HepG2 (cell line): ENCODE results near the gene ITIH1. TPM values are rescaled to one million over a fixed set of nuclear protein-coding genes. Genes with fewer than 3 reads are reported as not detected.
A peak's percentile ranks its signal among the peaks of the same experiment; 100 is the strongest.

Experiments used
- AKAP8 ChIP-seq: sonication (generic); formaldehyde crosslinking; IDR thresholded peaks from 2 replicates; pipeline ENCODE4 v1.5.1; 2020; ENCODE audit warnings: mild to moderate bottlenecking, missing genetic modification reagents
- DMAP1 ChIP-seq: IDR thresholded peaks from 2 replicates; pipeline ENCODE4 v1.6.1; 2016
- FLYWCH1 ChIP-seq: sonication (generic); formaldehyde crosslinking; IDR thresholded peaks from 2 replicates; pipeline ENCODE4 v1.8.1; 2023; ENCODE audit warnings: mild to moderate bottlenecking, missing genetic modification reagents
- GZF1 ChIP-seq: sonication (generic); formaldehyde crosslinking; IDR thresholded peaks from 2 replicates; pipeline ENCODE4 v1.5.1; 2020; ENCODE audit warnings: mild to moderate bottlenecking, missing genetic modification reagents
- KDM3A ChIP-seq: IDR thresholded peaks from 2 replicates; pipeline ENCODE4 v1.6.1; 2018; ENCODE audit warnings: low read depth, missing compliant biosample characterization
- MYNN ChIP-seq: sonication (generic); formaldehyde crosslinking; IDR thresholded peaks from 2 replicates; pipeline ENCODE4 v1.4.0; 2020; ENCODE audit warnings: mild to moderate bottlenecking, low read depth, missing genetic modification reagents
- NKX3-1 ChIP-seq: sonication (generic); formaldehyde crosslinking; IDR thresholded peaks from 2 replicates; pipeline ENCODE4 v1.5.0; 2020; ENCODE audit warnings: missing genetic modification reagents
- SOX5 ChIP-seq: IDR thresholded peaks from 2 replicates; pipeline ENCODE4 v1.6.1; 2016; ENCODE audit warnings: borderline replicate concordance
- SPEN ChIP-seq: sonication (generic); formaldehyde crosslinking; IDR thresholded peaks from 2 replicates; pipeline ENCODE4 v1.5.1; 2020; ENCODE audit warnings: low read depth, mild to moderate bottlenecking, missing genetic modification reagents
- ZFY ChIP-seq: sonication (generic); formaldehyde crosslinking; IDR thresholded peaks from 2 replicates; pipeline ENCODE4 v1.4.0; 2020; ENCODE audit warnings: missing genetic modification reagents
- ZNF138 ChIP-seq: sonication (generic); formaldehyde crosslinking; IDR thresholded peaks from 2 replicates; pipeline ENCODE4 v1.5.0; 2020; ENCODE audit warnings: mild to moderate bottlenecking, low read depth, missing genetic modification reagents
- ZNF232 ChIP-seq: sonication (generic); formaldehyde crosslinking; IDR thresholded peaks from 2 replicates; pipeline ENCODE4 v1.4.0; 2020; ENCODE audit warnings: missing genetic modification reagents, borderline replicate concordance
- ZNF256 ChIP-seq: sonication (generic); formaldehyde crosslinking; conservative IDR thresholded peaks from 2 replicates; pipeline ENCODE4 v1.4.0; 2020; ENCODE audit warnings: missing genetic modification reagents
- ZNF510 ChIP-seq: sonication (generic); formaldehyde crosslinking; IDR thresholded peaks from 2 replicates; pipeline ENCODE4 v1.4.0; 2020; ENCODE audit warnings: low read depth, mild to moderate bottlenecking, missing genetic modification reagents
- ZNF558 ChIP-seq: sonication (generic); formaldehyde crosslinking; IDR thresholded peaks from 2 replicates; pipeline ENCODE4 v1.9.0; 2022; ENCODE audit warnings: mild to moderate bottlenecking, missing genetic modification reagents, borderline replicate concordance
- ZNF569 ChIP-seq: sonication (generic); formaldehyde crosslinking; IDR thresholded peaks from 2 replicates; pipeline ENCODE4 v1.5.0; 2020; ENCODE audit warnings: mild to moderate bottlenecking, missing genetic modification reagents, moderate library complexity, borderline replicate concordance
- ZNF589 ChIP-seq: sonication (generic); formaldehyde crosslinking; conservative IDR thresholded peaks from 2 replicates; pipeline ENCODE4 v1.8.0; 2022; ENCODE audit warnings: mild to moderate bottlenecking, moderate library complexity, missing genetic modification reagents
- ZNF777 ChIP-seq: sonication (generic); formaldehyde crosslinking; IDR thresholded peaks from 2 replicates; pipeline ENCODE4 v1.4.0; 2020; ENCODE audit warnings: missing genetic modification reagents
- ZNF781 ChIP-seq: sonication (generic); formaldehyde crosslinking; IDR thresholded peaks from 2 replicates; pipeline ENCODE4 v1.5.1; 2020; ENCODE audit warnings: borderline replicate concordance, mild to moderate bottlenecking, missing genetic modification reagents; ENCODE audit errors: not compliant biosample characterization
- polyA plus RNA-seq, 8 experiments: library from polyadenylated mRNA; depleted of rRNA in 3 of 8; stranded (reverse) in 7 of 8; unstranded in 1 of 8; fragments of >200 nt; fragmentation: Illumina TruSeq in 4 of 8; extraction: Trizol in 4 of 8; gene quantifications; 2 replicates each; pipeline versions ENCODE4 v1.2.1 to v1.2.3, GENCODE V29; 2011 to 2016; ENCODE audit warnings: low read depth in 4 of 8, missing spikeins in 1 of 8, mixed read lengths in 1 of 8; ENCODE audit not compliant: insufficient read depth in 1 of 8
- total RNA-seq, 5 experiments: library from RNA; depleted of rRNA; stranded (reverse); fragments of >200 nt; fragmentation: Illumina TruSeq; extraction: Trizol; gene quantifications; 2 replicates each; pipeline ENCODE4 v1.2.3, GENCODE V29; 2016; ENCODE audit warnings: low read depth in 1 of 5
- TF ChIP-seq, protein P1 (sequence below): sonication (generic); formaldehyde crosslinking; IDR thresholded peaks from 2 replicates; pipeline ENCODE4 v1.4.0; 2020; ENCODE audit warnings: missing genetic modification reagents
- TF ChIP-seq, protein P2 (sequence below): sonication (generic); formaldehyde crosslinking; IDR thresholded peaks from 2 replicates; pipeline ENCODE4 v1.4.0; 2020; ENCODE audit warnings: missing genetic modification reagents

Gene ITIH1
- total and polyA plus RNA-seq, 2 of the 13 experiments (the other 11 are each of a cell fraction or from before 2014, with no cell fraction given) = 12.3 to 19.6 TPM

DNA sequence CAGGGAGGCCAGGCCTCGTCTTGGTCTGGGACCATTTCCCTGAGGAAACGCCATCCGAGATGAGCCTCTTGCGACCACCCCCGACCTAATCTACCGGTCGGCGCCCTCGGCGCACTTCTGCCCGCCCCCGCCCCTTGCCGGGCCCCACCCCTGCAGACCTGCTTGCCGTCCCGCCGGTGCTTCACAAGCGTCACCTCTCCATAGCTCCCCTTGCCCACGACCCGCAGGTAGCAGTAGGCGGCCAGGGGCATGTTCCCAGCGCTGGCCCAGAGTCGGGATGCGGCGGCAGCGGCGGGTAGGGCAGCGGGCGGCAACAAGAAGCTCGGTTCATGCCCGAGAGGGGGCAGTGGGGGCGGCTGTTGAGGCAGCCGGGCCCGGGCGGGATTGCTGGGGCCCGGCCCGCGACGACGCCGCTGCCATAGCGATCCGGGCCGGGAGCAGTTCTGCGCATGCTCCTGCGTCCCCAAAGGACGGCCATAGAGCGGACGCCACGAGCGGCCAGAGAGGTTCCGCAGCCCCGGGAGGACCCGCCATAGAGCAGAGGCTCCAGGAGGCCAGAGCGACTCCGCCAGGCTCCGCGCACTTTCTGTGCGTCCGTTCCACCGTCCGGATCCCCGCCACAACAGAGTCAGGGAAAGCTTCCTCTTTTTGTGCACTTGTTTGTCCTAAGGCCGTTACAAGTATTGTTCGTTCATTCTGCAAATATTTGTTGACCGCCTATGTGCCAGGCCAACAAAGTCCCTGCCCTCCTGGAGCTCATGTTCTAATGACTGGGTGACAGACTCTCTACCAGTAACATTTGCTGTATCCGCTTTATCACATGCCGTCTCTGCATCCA lies 6.7 kb upstream of the ITIH1 start, which contains the start of gene NEK4 (continued):
- TF ChIP-seq ZNF510 (CRISPR knock-in tag) = no peak
- TF ChIP-seq SOX5 (CRISPR knock-in tag) = peak; percentile 70
- TF ChIP-seq ZNF232 (CRISPR knock-in tag) = 0 out of 2 replicates have a peak, but pooled peaks have one; percentile 40
- no peak for TF ChIP-seq FLYWCH1 (CRISPR knock-in tag)
- TF ChIP-seq SPEN (CRISPR knock-in tag) = peak; percentile 82
- peak; percentile 16; the same call in 1 of the 2 replicates for TF ChIP-seq KDM3A
- TF ChIP-seq, protein P1, sequence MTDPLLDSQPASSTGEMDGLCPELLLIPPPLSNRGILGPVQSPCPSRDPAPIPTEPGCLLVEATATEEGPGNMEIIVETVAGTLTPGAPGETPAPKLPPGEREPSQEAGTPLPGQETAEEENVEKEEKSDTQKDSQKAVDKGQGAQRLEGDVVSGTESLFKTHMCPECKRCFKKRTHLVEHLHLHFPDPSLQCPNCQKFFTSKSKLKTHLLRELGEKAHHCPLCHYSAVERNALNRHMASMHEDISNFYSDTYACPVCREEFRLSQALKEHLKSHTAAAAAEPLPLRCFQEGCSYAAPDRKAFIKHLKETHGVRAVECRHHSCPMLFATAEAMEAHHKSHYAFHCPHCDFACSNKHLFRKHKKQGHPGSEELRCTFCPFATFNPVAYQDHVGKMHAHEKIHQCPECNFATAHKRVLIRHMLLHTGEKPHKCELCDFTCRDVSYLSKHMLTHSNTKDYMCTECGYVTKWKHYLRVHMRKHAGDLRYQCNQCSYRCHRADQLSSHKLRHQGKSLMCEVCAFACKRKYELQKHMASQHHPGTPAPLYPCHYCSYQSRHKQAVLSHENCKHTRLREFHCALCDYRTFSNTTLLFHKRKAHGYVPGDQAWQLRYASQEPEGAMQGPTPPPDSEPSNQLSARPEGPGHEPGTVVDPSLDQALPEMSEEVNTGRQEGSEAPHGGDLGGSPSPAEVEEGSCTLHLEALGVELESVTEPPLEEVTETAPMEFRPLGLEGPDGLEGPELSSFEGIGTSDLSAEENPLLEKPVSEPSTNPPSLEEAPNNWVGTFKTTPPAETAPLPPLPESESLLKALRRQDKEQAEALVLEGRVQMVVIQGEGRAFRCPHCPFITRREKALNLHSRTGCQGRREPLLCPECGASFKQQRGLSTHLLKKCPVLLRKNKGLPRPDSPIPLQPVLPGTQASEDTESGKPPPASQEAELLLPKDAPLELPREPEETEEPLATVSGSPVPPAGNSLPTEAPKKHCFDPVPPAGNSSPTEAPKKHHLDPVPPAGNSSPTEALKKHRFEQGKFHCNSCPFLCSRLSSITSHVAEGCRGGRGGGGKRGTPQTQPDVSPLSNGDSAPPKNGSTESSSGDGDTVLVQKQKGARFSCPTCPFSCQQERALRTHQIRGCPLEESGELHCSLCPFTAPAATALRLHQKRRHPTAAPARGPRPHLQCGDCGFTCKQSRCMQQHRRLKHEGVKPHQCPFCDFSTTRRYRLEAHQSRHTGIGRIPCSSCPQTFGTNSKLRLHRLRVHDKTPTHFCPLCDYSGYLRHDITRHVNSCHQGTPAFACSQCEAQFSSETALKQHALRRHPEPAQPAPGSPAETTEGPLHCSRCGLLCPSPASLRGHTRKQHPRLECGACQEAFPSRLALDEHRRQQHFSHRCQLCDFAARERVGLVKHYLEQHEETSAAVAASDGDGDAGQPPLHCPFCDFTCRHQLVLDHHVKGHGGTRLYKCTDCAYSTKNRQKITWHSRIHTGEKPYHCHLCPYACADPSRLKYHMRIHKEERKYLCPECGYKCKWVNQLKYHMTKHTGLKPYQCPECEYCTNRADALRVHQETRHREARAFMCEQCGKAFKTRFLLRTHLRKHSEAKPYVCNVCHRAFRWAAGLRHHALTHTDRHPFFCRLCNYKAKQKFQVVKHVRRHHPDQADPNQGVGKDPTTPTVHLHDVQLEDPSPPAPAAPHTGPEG (CRISPR knock-in tag) = peak; percentile 34; the same call in 1 of the 2 replicates
- TF ChIP-seq AKAP8 (CRISPR knock-in tag) = no peak
- TF ChIP-seq MYNN (CRISPR knock-in tag) = peak; percentile 45; the same call in 1 of the 2 replicates
- TF ChIP-seq DMAP1 (CRISPR knock-in tag) = peak; percentile 87; the same call in 1 of the 2 replicates
- peak; percentile 83; the same call in 1 of the 2 replicates for TF ChIP-seq ZNF569 (CRISPR knock-in tag)
- TF ChIP-seq ZNF781 (CRISPR knock-in tag) = no peak
- TF ChIP-seq NKX3-1 = peak; percentile 66; the same call in 1 of the 2 replicates
- TF ChIP-seq, protein P2, sequence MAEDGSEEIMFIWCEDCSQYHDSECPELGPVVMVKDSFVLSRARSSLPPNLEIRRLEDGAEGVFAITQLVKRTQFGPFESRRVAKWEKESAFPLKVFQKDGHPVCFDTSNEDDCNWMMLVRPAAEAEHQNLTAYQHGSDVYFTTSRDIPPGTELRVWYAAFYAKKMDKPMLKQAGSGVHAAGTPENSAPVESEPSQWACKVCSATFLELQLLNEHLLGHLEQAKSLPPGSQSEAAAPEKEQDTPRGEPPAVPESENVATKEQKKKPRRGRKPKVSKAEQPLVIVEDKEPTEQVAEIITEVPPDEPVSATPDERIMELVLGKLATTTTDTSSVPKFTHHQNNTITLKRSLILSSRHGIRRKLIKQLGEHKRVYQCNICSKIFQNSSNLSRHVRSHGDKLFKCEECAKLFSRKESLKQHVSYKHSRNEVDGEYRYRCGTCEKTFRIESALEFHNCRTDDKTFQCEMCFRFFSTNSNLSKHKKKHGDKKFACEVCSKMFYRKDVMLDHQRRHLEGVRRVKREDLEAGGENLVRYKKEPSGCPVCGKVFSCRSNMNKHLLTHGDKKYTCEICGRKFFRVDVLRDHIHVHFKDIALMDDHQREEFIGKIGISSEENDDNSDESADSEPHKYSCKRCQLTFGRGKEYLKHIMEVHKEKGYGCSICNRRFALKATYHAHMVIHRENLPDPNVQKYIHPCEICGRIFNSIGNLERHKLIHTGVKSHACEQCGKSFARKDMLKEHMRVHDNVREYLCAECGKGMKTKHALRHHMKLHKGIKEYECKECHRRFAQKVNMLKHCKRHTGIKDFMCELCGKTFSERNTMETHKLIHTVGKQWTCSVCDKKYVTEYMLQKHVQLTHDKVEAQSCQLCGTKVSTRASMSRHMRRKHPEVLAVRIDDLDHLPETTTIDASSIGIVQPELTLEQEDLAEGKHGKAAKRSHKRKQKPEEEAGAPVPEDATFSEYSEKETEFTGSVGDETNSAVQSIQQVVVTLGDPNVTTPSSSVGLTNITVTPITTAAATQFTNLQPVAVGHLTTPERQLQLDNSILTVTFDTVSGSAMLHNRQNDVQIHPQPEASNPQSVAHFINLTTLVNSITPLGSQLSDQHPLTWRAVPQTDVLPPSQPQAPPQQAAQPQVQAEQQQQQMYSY (CRISPR knock-in tag) = peak; percentile 79
- TF ChIP-seq ZFY (CRISPR knock-in tag) = peak; percentile 90
- peak; percentile 17; the same call in 1 of the 2 replicates for TF ChIP-seq GZF1 (CRISPR knock-in tag)
- no peak for TF ChIP-seq ZNF138
- TF ChIP-seq ZNF589 = 0 out of 2 replicates have a peak, but pooled peaks have one; percentile 27
- peak; percentile 35; the same call in 1 of the 2 replicates for TF ChIP-seq ZNF256 (CRISPR knock-in tag)
- TF ChIP-seq ZNF558 (CRISPR knock-in tag) = peak; percentile 72; the same call in 1 of the 2 replicates
- peak; percentile 80; the same call in 1 of the 2 replicates for TF ChIP-seq ZNF777 (CRISPR knock-in tag)
